Activated CD8-positive, alpha-beta memory T cell treated with anti-CD3 and anti-CD28 coated beads for 36 hours (primary cell): ENCODE measurements around the gene GPBP1. TPM values are rescaled to one million over a fixed set of nuclear protein-coding genes. Genes with fewer than 3 reads are reported as not detected.
"Not testable (repeated sequence)": the region's sequence is repeated elsewhere in the genome, so short reads cannot be mapped to it uniquely, and the experiment has no call there.

ENCODE experiments used
- CTCF ChIA-PET: fragments of 350-600 bp; sonication (Branson Sonifier 250); formaldehyde crosslinking; loops from one replicate; lab custom pipeline; 2021; ENCODE audit warnings: antibody characterized with exemption; lab: Charles Lee
- POLR2A ChIA-PET: fragments of 350-600 bp; sonication (Branson Sonifier 250); formaldehyde crosslinking; loops from one replicate; lab custom pipeline; 2021; ENCODE audit warnings: antibody characterized with exemption; lab: Charles Lee
- total RNA-seq, 2 experiments: library from RNA; stranded (reverse); gene quantifications; one replicate each; pipeline ENCODE4 v1.2.3, GENCODE V29; 2021

The GPBP1 gene
- total RNA-seq, 2 experiments from 2014 or later = 78.5 to 78.7 TPM

- CTCF ChIA-PET = no interaction called here
- POLR2A ChIA-PET = no interaction called here
Observed at GRCh38 chr5:57307516-57307915, 133.7 kb downstream of the GPBP1 start.

GRCh38 chr5:57309022-57309421 lies 135.2 kb downstream of the GPBP1 start:
- POLR2A ChIA-PET, CTCF ChIA-PET: not testable (repeated sequence)

GRCh38 chr5:57311251-57311650 lies 137.4 kb downstream of the GPBP1 start:
- ChIA-PET CTCF (interaction anchor here (1.4 kb wide), 1 partner anchor 13 kb away, joined by 3 read pairs; no protein-coding TSS in a partner anchor), POLR2A (no interaction called here)

- POLR2A ChIA-PET = no interaction called here
- CTCF ChIA-PET = interaction anchor here (1.4 kb wide), 1 partner anchor 14 kb away, joined by 3 read pairs; no protein-coding TSS in a partner anchor
Observed at GRCh38 chr5:57311921-57312735, 138.3 kb downstream of the GPBP1 start.

- POLR2A ChIA-PET = no interaction called here
- CTCF ChIA-PET = no interaction called here
Observed at GRCh38 chr5:57313716-57314115, 139.9 kb downstream of the GPBP1 start.

Other genes with a start within 250 kb of the GPBP1 start
- gene MIER3, start 221.9 kb upstream of the GPBP1 start, total RNA-seq = 10 to 100 TPM; 21.4 to 24.1 TPM